Tibial nerve (tissue), 4 donors: ENCODE measurements around the gene IFIT1B. TPM values are rescaled to one million over a fixed set of nuclear protein-coding genes. Genes with fewer than 3 reads are reported as not detected.

Experiments used
- DNase-seq, 2 donors: peaks; one replicate each; pipeline ENCODE4 v3.0.0-alpha.2; 2019; ENCODE audit warnings: low spot score in 2 of 2
- H3K27ac ChIP-seq, 4 donors: fragments of 200-600 bp; sonication (generic) in 3 of 4; one replicate each; pipeline ENCODE4 v1.5.1; 2017 to 2019; ENCODE audit warnings: mild to moderate bottlenecking in 1 of 4
- H3K27me3 ChIP-seq, 2 donors: fragments of 200-600 bp; sonication (generic) in 1 of 2; one replicate each; pipeline versions ENCODE4 v1.5.1 to v1.6.0; 2017 to 2019
- H3K36me3 ChIP-seq, 3 donors: fragments of 200-600 bp; sonication (generic); one replicate each; pipeline ENCODE4 v1.5.1; 2018 to 2019
- H3K4me1 ChIP-seq, 4 donors: fragments of 200-600 bp; sonication (generic) in 3 of 4; one replicate each; pipeline ENCODE4 v1.5.1; 2017 to 2019
- H3K4me3 ChIP-seq, 4 donors: fragments of 200-600 bp; sonication (generic) in 3 of 4; one replicate each; pipeline ENCODE4 v1.5.1; 2017 to 2019; ENCODE audit warnings: mild to moderate bottlenecking in 1 of 4, moderate library complexity in 1 of 4
- H3K9me3 ChIP-seq, 4 donors: fragments of 200-600 bp; sonication (generic) in 3 of 4; one replicate each; pipeline ENCODE4 v1.5.1; 2017 to 2019
- EP300 ChIP-seq, 2 donors: sonication (generic); formaldehyde crosslinking; IDR thresholded peaks; one replicate each; pipeline ENCODE4 v1.6.1; 2017; ENCODE audit warnings: antibody characterized with exemption in 2 of 2, mild to moderate bottlenecking in 1 of 2
- POLR2A ChIP-seq, 2 donors: fragments of 450-650 bp; IDR thresholded peaks; one replicate each; pipeline ENCODE4 v1.6.1; 2017; ENCODE audit warnings: antibody characterized with exemption in 2 of 2, mild to moderate bottlenecking in 2 of 2, moderate library complexity in 2 of 2
- WGBS, 2 donors: methylation state at CpG; one replicate each; pipeline ENCODE4 v1.1.5; 2018; 5-methylcytosine and 5-hydroxymethylcytosine counted together
- total RNA-seq, 4 donors: library from RNA; depleted of rRNA; stranded (reverse); fragments of >200 nt; gene quantifications; one replicate each; pipeline ENCODE4 v1.1.0, GENCODE V29; 2016
- TF ChIP-seq, protein P1 (sequence below), 5 experiments: fragments of 200-600 bp in 3 of 5; fragments of 450-650 bp in 2 of 5; sonication (generic) in 3 of 5; IDR thresholded peaks; one replicate each; pipeline ENCODE4 v1.5.1; 2016 to 2019; ENCODE audit warnings: antibody characterized with exemption in 5 of 5, mild to moderate bottlenecking in 3 of 5, moderate library complexity in 2 of 5

The IFIT1B gene
- total RNA-seq, 4 donors from 2014 or later = not detected

DNA sequence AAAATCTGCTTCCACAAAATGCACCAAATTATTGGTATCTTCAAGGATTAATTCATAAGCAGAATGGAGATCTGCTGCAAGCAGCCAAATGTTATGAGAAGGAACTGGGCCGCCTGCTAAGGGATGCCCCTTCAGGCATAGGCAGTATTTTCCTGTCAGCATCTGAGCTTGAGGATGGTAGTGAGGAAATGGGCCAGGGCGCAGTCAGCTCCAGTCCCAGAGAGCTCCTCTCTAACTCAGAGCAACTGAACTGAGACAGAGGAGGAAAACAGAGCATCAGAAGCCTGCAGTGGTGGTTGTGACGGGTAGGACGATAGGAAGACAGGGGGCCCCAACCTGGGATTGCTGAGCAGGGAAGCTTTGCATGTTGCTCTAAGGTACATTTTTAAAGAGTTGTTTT lies 38.0 kb upstream of the IFIT1B start:
- Histone ChIP-seq H3K27me3 (no peaks in the 10 kb centered on the region), H3K27ac (no peak overlapping the region), H3K36me3 (peaks cover 0 to 36% (median 0%) of the 10 kb centered on the region in 3 donors), H3K4me1 (peaks cover 0 to 47% (median 12%) of the 10 kb centered on the region in 4 donors), H3K9me3 (no peaks in the 10 kb centered on the region), H3K4me3 (no peak overlapping the region)
- no peak for DNase-seq
- 96 to 98% methylated on average over 3 to 4 of the region's 4 CpGs for WGBS, 2 donors
- no peak for TF ChIP-seq EP300 (IDR thresholded peaks at IDR 0.05)
- TF ChIP-seq, protein P1, sequence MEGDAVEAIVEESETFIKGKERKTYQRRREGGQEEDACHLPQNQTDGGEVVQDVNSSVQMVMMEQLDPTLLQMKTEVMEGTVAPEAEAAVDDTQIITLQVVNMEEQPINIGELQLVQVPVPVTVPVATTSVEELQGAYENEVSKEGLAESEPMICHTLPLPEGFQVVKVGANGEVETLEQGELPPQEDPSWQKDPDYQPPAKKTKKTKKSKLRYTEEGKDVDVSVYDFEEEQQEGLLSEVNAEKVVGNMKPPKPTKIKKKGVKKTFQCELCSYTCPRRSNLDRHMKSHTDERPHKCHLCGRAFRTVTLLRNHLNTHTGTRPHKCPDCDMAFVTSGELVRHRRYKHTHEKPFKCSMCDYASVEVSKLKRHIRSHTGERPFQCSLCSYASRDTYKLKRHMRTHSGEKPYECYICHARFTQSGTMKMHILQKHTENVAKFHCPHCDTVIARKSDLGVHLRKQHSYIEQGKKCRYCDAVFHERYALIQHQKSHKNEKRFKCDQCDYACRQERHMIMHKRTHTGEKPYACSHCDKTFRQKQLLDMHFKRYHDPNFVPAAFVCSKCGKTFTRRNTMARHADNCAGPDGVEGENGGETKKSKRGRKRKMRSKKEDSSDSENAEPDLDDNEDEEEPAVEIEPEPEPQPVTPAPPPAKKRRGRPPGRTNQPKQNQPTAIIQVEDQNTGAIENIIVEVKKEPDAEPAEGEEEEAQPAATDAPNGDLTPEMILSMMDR (IDR thresholded peaks at IDR 0.05) = no peak
- no peak for TF ChIP-seq POLR2A (IDR thresholded peaks at IDR 0.05)

DNA sequence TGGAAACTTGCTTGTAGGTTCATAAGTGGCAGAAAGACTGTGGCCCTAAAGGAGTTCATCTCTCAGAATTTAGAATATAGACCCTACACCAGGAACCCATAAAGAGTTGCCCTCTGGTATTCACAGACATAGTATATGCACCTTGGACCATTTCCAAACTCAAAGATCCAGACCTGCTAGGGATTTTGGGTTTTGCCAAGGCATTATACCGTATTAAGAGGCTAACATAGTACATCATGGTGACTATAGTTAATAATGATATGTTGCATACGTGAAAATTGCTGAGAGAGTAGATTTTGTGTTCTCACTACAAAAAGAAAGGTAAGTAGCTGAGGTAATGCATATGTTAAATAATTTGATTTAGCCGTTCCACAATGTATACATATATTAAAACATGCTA lies 36.2 kb upstream of the IFIT1B start:
- TF ChIP-seq, protein P1 (IDR thresholded peaks at IDR 0.05) = no peak
- TF ChIP-seq EP300 (IDR thresholded peaks at IDR 0.05) = no peak
- no peak for TF ChIP-seq POLR2A (IDR thresholded peaks at IDR 0.05)
- H3K27me3 ChIP-seq = no peaks in the 10 kb centered on the region
- H3K36me3 ChIP-seq = peaks cover 0 to 36% (median 0%) of the 10 kb centered on the region in 3 donors
- H3K9me3 ChIP-seq = no peaks in the 10 kb centered on the region
- no peak for DNase-seq
- WGBS, 2 donors = 86 to 89% methylated on average over 3 of the region's 3 CpGs
- H3K27ac ChIP-seq = no peak overlapping the region
- peaks cover 0 to 47% (median 20%) of the 10 kb centered on the region in 4 donors for H3K4me1 ChIP-seq
- no peak overlapping the region for H3K4me3 ChIP-seq

DNA sequence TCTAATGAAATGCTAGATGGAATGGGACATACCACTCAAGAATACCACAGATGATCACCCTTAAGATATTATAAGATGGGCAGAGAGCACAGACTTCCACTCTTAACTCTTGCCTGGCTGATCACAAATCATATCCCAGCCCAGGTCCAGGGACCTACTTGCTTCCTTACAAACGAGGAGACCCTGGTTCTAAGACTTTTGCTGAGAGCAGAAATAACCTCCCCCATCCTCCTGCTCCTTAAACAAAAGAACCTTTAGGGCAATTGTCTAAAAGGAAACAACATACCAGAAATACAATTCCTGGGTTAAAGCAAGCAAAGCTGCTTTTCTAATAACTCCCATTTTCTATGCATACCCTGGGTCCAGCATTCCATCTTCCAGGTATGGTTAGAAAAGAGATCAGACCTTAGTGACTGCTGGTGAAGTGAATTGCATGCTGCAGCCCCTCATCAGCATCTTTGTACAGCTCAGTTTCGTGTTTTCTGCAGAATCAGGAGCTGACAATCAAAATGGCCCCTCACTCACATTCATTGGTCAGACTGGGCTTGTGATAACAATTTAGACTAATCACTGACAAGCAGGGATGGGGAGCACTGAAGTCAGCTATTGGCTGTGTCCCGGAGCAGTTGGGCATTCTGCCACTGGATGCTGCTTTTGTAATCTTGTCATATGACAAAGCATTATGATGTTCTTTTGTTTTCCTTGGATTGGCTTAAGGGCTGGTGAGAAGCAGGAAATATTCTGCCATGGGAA lies 35.5 kb upstream of the IFIT1B start:
- Histone ChIP-seq H3K9me3 (no peaks in the 10 kb centered on the region), H3K4me1 (peaks cover 0 to 51% (median 27%) of the 10 kb centered on the region in 4 donors), H3K27ac (peak overlapping the region in 2 of 4 donors; percentile 18 to 23), H3K36me3 (peaks cover 0 to 33% (median 0%) of the 10 kb centered on the region in 3 donors), H3K27me3 (no peaks in the 10 kb centered on the region), H3K4me3 (no peak overlapping the region)
- peak; percentile 78 to 83 for DNase-seq
- TF ChIP-seq EP300 (IDR thresholded peaks at IDR 0.05) (peak; percentile 11 to 71), POLR2A (IDR thresholded peaks at IDR 0.05) (no peak)
- TF ChIP-seq, protein P1 (IDR thresholded peaks at IDR 0.05) = no peak
- WGBS, 2 donors = 42 to 44% methylated on average over 3 of the region's 3 CpGs

DNA sequence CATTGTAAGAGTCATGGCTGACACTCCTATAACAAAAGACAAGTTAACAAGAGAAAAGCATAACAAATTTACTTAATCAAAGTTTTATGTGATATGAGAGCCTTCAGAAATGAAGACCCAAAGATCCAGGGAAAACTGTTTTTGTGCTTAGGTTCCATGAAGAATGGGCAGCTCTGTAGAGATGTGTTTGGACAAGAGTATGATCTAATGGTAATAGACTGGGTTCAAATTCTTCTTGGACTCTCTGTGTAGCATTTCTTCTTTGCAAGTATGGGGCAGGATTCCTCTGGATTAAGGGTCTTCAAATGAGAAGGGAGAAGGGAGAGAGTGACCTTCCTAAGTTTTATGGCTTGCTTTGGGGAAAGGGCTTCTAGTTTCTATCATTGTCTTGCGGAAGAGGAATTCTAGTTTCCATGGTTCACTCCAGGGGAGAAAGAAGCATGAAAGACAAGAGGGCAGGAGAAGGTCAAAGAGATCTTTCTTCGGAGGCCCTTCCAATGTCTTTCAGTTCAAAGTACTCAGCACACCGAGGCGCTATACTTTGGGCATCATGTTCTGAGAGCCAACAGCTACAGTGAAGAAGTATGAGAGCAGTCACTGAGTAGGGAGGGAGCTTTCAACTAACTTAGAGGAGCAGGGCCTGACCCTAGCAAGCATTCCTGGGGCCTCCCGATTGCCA lies 34.6 kb upstream of the IFIT1B start:
- DNase-seq = no peak
- 61 to 69% methylated on average over 5 of the region's 5 CpGs for WGBS, 2 donors
- Histone ChIP-seq H3K4me1 (peaks cover 0 to 60% (median 34%) of the 10 kb centered on the region in 4 donors), H3K4me3 (no peak overlapping the region), H3K27ac (peak overlapping the region in 2 of 4 donors; percentile 18 to 23), H3K36me3 (peaks cover 0 to 25% (median 0%) of the 10 kb centered on the region in 3 donors), H3K27me3 (no peaks in the 10 kb centered on the region), H3K9me3 (no peaks in the 10 kb centered on the region)
- TF ChIP-seq POLR2A (IDR thresholded peaks at IDR 0.05) (no peak), EP300 (IDR thresholded peaks at IDR 0.05) (no peak)
- TF ChIP-seq, protein P1 (IDR thresholded peaks at IDR 0.05) = no peak

DNA sequence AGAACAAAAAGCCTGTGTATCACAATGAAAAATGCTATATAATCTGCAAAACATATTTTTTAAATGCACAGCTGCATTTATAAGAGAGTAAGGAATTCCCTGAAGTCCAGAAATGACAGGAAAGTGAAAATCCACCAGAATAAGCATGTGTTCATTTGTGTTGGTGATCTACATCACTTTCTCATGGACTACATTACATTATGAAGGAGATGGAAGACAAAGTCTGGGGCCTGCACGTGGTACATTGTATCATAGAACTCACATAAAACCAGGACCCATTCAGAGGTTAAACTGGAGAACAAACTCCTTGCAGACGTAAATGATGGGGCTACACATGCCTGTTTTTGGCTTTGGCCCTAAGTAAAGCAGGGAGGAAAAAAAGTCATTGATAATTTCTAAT lies 33.7 kb upstream of the IFIT1B start:
- 37 to 41% methylated on average over 2 of the region's 2 CpGs for WGBS, 2 donors
- no peaks in the 10 kb centered on the region for H3K27me3 ChIP-seq
- H3K36me3 ChIP-seq = peaks cover 0 to 16% (median 0%) of the 10 kb centered on the region in 3 donors
- DNase-seq = no peak
- peaks cover 0 to 67% (median 40%) of the 10 kb centered on the region in 4 donors for H3K4me1 ChIP-seq
- H3K4me3 ChIP-seq = no peak overlapping the region
- no peaks in the 10 kb centered on the region for H3K9me3 ChIP-seq
- H3K27ac ChIP-seq = no peak overlapping the region
- TF ChIP-seq, protein P1 (IDR thresholded peaks at IDR 0.05) = no peak
- TF ChIP-seq EP300 (IDR thresholded peaks at IDR 0.05) (no peak), POLR2A (IDR thresholded peaks at IDR 0.05) (no peak)
